ENCODE measurements around the gene FBN2. TPM values are rescaled to one million over a fixed set of nuclear protein-coding genes. Genes with fewer than 3 reads are reported as not detected.
"Not testable (repeated sequence)": the region's sequence is repeated elsewhere in the genome, so short reads cannot be mapped to it uniquely, and the experiment has no call there.

FBN2 gene
- total and polyA plus RNA-seq, 2 donors = 0.62 to 138 TPM

DNA sequence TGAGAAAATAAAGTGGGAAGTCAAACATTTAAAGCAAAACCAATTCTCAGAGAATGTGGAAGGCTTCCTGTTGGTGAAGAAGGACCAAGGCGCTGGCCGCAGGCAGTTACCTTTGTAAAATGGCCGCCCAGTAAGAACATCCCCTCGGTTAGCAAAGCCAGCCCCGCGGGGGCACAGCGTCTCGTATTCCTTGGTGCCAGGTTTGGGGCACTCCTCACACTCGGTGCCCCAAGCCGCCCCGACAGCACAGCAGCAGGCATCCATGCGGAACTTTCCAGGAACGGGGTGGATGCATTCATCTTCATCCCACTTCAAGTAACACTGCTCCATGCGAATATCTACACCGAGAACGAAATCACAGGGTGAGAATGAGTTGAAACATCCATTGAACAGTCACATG lies 192.8 kb downstream of the FBN2 start:
- H3K36me3 ChIP-seq (ENCODE audit: insufficient read depth) = no peaks in the 10 kb centered on the region
- no peak overlapping the region for H3K27ac ChIP-seq (ENCODE audit: low read depth)
- no peak for DNase-seq (ENCODE audit: extremely low spot score)
- 97% methylated on average over 16 of the region's 16 CpGs for WGBS
- no peak overlapping the region for H3K4me3 ChIP-seq (ENCODE audit: low read depth, low read length)
- H3K4me1 ChIP-seq (ENCODE audit: insufficient read depth) = no peaks in the 10 kb centered on the region

- no peak for DNase-seq (ENCODE audit: extremely low spot score)
- H3K4me3 ChIP-seq (ENCODE audit: low read depth, low read length) = no peak overlapping the region
- no peak overlapping the region for H3K27ac ChIP-seq (ENCODE audit: low read depth)
- H3K4me1 ChIP-seq (ENCODE audit: insufficient read depth) = no peaks in the 10 kb centered on the region
- WGBS = 86% methylated on average over 4 of the region's 4 CpGs
- no peaks in the 10 kb centered on the region for H3K36me3 ChIP-seq (ENCODE audit: insufficient read depth)
Observed at GRCh38 chr5:128343168-128343567, 194.9 kb downstream of the FBN2 start.

DNA sequence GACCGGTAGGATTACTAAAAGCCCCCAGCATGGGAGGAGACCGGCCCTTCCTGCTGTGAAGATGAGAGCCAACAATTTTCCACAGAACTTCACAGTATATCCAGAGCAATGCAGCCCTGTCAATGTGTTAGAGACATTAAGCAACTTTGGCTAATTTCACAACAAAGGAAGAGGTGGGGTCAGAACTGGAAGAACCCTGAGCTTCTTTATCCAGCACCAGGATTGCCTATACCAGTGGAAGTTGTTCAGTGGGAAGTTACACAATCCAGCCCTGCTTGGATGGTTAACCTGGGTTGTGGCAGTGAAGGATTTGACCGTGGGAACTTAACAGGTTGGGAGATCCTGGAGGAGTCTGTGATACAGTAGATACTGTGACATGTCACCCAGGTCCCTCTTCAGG lies 197.0 kb downstream of the FBN2 start:
- H3K36me3 ChIP-seq (ENCODE audit: insufficient read depth) = no peaks in the 10 kb centered on the region
- H3K4me1 ChIP-seq (ENCODE audit: insufficient read depth) = no peaks in the 10 kb centered on the region
- H3K4me3 ChIP-seq (ENCODE audit: low read depth, low read length) = no peak overlapping the region
- no peak overlapping the region for H3K27ac ChIP-seq (ENCODE audit: low read depth)
- WGBS = 87% methylated on average over 3 of the region's 3 CpGs
- no peak for DNase-seq (ENCODE audit: extremely low spot score)

DNA sequence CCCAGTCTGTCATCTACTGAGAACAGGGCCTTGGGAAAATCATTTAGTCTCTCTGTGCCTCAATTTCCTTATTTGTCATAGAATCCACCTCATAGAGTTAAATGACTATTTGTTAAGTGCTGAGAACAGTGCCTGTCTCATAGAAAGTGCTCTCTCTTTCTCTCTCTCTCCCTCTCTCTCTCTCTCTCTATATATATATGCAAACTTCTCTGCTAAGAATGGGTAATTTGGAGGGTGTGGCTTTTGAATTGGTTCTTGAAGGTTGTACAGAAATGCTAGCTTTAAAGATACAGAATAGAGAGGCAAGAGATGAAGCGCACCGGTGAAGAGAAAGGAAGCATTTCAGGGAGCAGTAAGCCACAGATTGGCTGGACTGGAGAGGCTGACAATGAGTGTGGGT lies 197.4 kb downstream of the FBN2 start:
- no peak overlapping the region for H3K4me3 ChIP-seq (ENCODE audit: low read depth, low read length)
- no peak overlapping the region for H3K27ac ChIP-seq (ENCODE audit: low read depth)
- DNase-seq (ENCODE audit: extremely low spot score) = no peak
- H3K4me1 ChIP-seq (ENCODE audit: insufficient read depth) = no peaks in the 10 kb centered on the region
- 92% methylated on average over 2 of the region's 2 CpGs for WGBS
- no peaks in the 10 kb centered on the region for H3K36me3 ChIP-seq (ENCODE audit: insufficient read depth)

GRCh38 chr5:128339585-128339984 lies 198.5 kb downstream of the FBN2 start:
- Histone ChIP-seq H3K27ac (ENCODE audit: low read depth) (no peak overlapping the region), H3K36me3 (ENCODE audit: insufficient read depth) (no peaks in the 10 kb centered on the region), H3K4me3 (ENCODE audit: low read depth, low read length) (no peak overlapping the region), H3K4me1 (ENCODE audit: insufficient read depth) (no peaks in the 10 kb centered on the region)
- 95% methylated on average over 3 of the region's 3 CpGs for WGBS
- DNase-seq (ENCODE audit: extremely low spot score) = no peak

DNA sequence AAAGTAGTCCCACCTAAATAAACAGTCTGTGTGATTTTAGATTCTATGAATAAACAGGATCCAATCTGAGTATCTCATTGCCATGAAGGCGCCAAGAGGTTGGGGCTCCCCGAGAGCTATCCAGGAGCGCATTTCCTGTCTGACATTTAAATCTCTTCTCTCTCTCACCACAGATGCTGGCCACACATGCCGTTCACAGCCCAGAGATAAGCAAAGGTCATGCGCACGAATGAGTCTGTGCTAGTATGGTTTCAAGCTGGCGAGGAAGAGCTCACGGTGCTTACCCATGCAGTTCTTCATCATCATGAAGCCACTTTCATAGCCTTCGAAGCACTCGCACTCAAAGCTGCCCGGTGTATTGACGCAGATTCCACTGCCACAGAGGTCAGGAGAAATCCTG lies 199.4 kb downstream of the FBN2 start:
- no peak overlapping the region for H3K4me3 ChIP-seq (ENCODE audit: low read depth, low read length)
- no peak for DNase-seq (ENCODE audit: extremely low spot score)
- H3K36me3 ChIP-seq (ENCODE audit: insufficient read depth) = no peaks in the 10 kb centered on the region
- WGBS = 85% methylated on average over 12 of the region's 12 CpGs
- no peaks in the 10 kb centered on the region for H3K4me1 ChIP-seq (ENCODE audit: insufficient read depth)
- no peak overlapping the region for H3K27ac ChIP-seq (ENCODE audit: low read depth)

GRCh38 chr5:128335339-128335738 lies 202.7 kb downstream of the FBN2 start:
- Histone ChIP-seq H3K36me3 (ENCODE audit: insufficient read depth) (no peaks in the 10 kb centered on the region), H3K4me3 (ENCODE audit: low read depth, low read length) (no peak overlapping the region), H3K4me1 (ENCODE audit: insufficient read depth) (no peaks in the 10 kb centered on the region), H3K27ac (ENCODE audit: low read depth) (no peak overlapping the region)
- no peak for DNase-seq (ENCODE audit: extremely low spot score)
- WGBS = 93% methylated on average over 3 of the region's 3 CpGs

DNA sequence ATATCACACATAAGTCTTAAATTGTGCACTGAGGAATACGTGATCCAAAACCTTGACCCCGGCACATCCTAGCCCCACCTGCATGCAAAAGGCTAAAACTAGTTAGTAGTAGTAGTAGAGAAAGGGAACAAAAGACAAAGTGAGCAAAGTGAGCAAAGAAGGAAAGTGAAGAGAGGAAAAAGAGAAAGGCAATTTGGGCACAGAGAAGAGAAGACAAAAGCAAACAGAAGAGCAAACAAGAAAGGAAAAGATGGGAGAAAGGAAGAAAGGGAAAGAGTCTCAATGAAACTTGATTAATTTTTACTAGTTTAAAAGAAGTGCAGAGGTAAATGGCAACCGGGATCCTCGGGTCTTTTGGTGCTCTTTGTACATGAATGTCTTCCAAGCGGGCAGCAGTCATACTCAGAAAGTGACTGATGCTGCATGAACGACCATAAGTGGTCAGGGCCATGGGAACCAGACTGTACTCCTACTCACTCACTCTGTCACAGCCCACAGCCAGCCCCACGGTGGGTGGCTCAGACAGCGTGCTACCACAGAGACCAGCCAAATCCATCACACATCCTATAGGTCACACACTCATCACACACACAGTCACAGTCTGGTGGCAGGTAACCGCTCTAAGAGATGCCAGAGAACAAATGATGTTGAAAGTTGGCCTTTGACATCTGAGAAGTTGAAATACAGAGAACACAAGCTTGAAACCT lies 203.9 kb downstream of the FBN2 start:
- no peaks in the 10 kb centered on the region for H3K4me1 ChIP-seq (ENCODE audit: insufficient read depth)
- H3K36me3 ChIP-seq (ENCODE audit: insufficient read depth) = no peaks in the 10 kb centered on the region
- H3K27ac ChIP-seq (ENCODE audit: low read depth) = no peak overlapping the region
- DNase-seq (ENCODE audit: extremely low spot score) = no peak
- WGBS = 94% methylated on average over 9 of the region's 9 CpGs
- no peak overlapping the region for H3K4me3 ChIP-seq (ENCODE audit: low read depth, low read length)

- H3K4me3 ChIP-seq (ENCODE audit: low read depth, low read length) = no peak overlapping the region
- H3K36me3 ChIP-seq (ENCODE audit: insufficient read depth) = no peaks in the 10 kb centered on the region
- DNase-seq (ENCODE audit: extremely low spot score) = no peak
- no peak overlapping the region for H3K27ac ChIP-seq (ENCODE audit: low read depth)
- WGBS = 96% methylated on average over 5 of the region's 5 CpGs
- H3K4me1 ChIP-seq (ENCODE audit: insufficient read depth) = no peaks in the 10 kb centered on the region
Observed at GRCh38 chr5:128331261-128331660, 206.8 kb downstream of the FBN2 start.

- Histone ChIP-seq H3K36me3 (ENCODE audit: insufficient read depth) (no peaks in the 10 kb centered on the region), H3K27ac (ENCODE audit: low read depth) (no peak overlapping the region), H3K4me1 (ENCODE audit: insufficient read depth) (no peaks in the 10 kb centered on the region), H3K4me3 (ENCODE audit: low read depth, low read length) (no peak overlapping the region)
- WGBS = 83% methylated on average over 3 of the region's 3 CpGs
- DNase-seq (ENCODE audit: extremely low spot score) = no peak
Observed at GRCh38 chr5:128329386-128329939, 208.6 kb downstream of the FBN2 start.

DNA sequence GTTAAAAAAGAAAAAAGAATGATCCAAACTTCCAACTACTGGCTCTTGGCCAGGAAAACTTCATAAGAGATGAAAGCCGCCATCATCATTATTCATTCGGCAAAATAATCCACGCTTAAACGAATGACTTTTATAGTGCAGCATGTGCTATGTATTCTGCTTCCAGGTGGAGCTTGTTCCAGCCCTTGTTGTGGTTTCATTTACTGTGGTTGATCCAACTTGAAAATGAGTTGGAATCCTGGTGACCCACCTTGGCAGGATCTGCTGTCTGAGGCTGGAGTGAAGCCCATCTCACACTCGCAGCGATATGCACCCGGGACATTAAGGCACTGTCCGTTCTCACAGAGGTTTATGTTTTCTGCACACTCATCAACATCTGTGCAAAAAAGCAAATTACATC lies 209.6 kb downstream of the FBN2 start:
- peak; percentile 11 for DNase-seq (ENCODE audit: extremely low spot score)
- H3K4me1 ChIP-seq (ENCODE audit: insufficient read depth) = no peaks in the 10 kb centered on the region
- no peaks in the 10 kb centered on the region for H3K36me3 ChIP-seq (ENCODE audit: insufficient read depth)
- H3K27ac ChIP-seq (ENCODE audit: low read depth) = no peak overlapping the region
- H3K4me3 ChIP-seq (ENCODE audit: low read depth, low read length) = no peak overlapping the region
- WGBS = 24% methylated on average over 8 of the region's 8 CpGs

DNA sequence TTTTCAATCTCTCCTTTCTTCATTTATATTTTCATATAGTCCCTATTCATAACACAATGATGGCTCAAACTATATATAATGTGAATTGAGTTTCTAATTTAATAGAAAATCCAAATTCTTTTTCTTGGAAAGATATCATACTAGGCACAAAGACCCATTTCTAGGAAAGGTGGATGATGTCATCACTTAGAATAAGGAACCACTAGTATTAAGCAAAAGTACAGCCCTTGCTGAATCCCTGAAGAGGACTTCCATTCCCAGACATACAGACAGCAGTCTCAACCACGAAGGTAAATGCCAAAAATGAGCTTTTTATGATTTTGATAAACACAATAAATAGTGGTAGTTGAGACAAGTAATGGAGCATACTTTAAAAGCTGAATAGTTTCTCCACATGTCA lies 210.0 kb downstream of the FBN2 start:
- no peak overlapping the region for H3K27ac ChIP-seq (ENCODE audit: low read depth)
- no peaks in the 10 kb centered on the region for H3K36me3 ChIP-seq (ENCODE audit: insufficient read depth)
- no peak for DNase-seq (ENCODE audit: extremely low spot score)
- no peak overlapping the region for H3K4me3 ChIP-seq (ENCODE audit: low read depth, low read length)
- no peaks in the 10 kb centered on the region for H3K4me1 ChIP-seq (ENCODE audit: insufficient read depth)
- 30% methylated on average over 1 of the region's 1 CpG for WGBS

- 95% methylated on average over 4 of the region's 4 CpGs for WGBS
- not testable (repeated sequence) for H3K4me3 ChIP-seq (ENCODE audit: low read depth, low read length); H3K36me3 ChIP-seq (ENCODE audit: insufficient read depth)
Observed at GRCh38 chr5:128321418-128321817, 216.6 kb downstream of the FBN2 start.

DNA sequence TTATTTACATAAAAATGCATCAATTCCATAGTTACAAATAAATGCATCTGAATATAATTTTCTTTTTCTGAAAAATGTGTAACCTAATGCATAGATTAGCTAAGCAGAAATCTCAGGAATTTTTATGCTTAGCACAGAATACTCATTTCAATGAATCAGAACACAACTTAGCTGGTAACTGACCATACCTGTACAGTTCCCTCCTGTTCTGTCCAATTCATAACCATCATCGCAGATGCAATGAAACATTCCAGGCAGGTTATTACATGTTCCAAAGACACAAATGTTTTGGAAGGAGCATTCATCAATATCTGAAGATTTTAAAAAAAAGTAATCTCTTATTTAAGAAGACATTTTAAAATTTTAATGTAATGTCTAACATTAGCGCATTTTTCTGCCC lies 219.4 kb downstream of the FBN2 start:
- H3K4me1 ChIP-seq (ENCODE audit: insufficient read depth) = no peaks in the 10 kb centered on the region
- 95% methylated on average over 2 of the region's 2 CpGs for WGBS
- H3K27ac ChIP-seq (ENCODE audit: low read depth) = no peak overlapping the region
- no peaks in the 10 kb centered on the region for H3K36me3 ChIP-seq (ENCODE audit: insufficient read depth)
- H3K4me3 ChIP-seq (ENCODE audit: low read depth, low read length) = no peak overlapping the region
- DNase-seq (ENCODE audit: extremely low spot score) = no peak

More at GRCh38 chr5:128321418-128321817, 216.6 kb downstream of the FBN2 start:
- not testable (repeated sequence) for H3K27ac ChIP-seq (ENCODE audit: low read depth); H3K4me1 ChIP-seq (ENCODE audit: insufficient read depth); DNase-seq (ENCODE audit: extremely low spot score)
